ENCODE data around the gene TPPP. TPM values are rescaled to one million over a fixed set of nuclear protein-coding genes. Genes with fewer than 3 reads are reported as not detected.
"Not testable (repeated sequence)": the region's sequence is repeated elsewhere in the genome, so short reads cannot be mapped to it uniquely, and the experiment has no call there.

TPPP gene
- total RNA-seq, 3 donors from 2014 or later (not counting 1 experiment from before 2014, with no cell fraction given), result 0.24 to 1.3 (median 1.2) TPM

GRCh38 chr5:685262-686171 lies 7.6 kb downstream of the TPPP start:
- no peaks in the 10 kb centered on the region for H3K36me3 Mint-ChIP-seq
- TF ChIP-seq, protein P1, sequence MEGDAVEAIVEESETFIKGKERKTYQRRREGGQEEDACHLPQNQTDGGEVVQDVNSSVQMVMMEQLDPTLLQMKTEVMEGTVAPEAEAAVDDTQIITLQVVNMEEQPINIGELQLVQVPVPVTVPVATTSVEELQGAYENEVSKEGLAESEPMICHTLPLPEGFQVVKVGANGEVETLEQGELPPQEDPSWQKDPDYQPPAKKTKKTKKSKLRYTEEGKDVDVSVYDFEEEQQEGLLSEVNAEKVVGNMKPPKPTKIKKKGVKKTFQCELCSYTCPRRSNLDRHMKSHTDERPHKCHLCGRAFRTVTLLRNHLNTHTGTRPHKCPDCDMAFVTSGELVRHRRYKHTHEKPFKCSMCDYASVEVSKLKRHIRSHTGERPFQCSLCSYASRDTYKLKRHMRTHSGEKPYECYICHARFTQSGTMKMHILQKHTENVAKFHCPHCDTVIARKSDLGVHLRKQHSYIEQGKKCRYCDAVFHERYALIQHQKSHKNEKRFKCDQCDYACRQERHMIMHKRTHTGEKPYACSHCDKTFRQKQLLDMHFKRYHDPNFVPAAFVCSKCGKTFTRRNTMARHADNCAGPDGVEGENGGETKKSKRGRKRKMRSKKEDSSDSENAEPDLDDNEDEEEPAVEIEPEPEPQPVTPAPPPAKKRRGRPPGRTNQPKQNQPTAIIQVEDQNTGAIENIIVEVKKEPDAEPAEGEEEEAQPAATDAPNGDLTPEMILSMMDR (IDR thresholded peaks at IDR 0.05), result no peak
- ATAC-seq (no peak), DNase-seq (no peak)
- intact Hi-C loops (cut with micrococcal nuclease), result no loop called here
- no peaks in the 10 kb centered on the region for H3K36me3 ChIP-seq (ENCODE audit: control insufficient read depth, insufficient read depth, low read length)
- no peak overlapping the region for H3K27ac ChIP-seq (ENCODE audit: low read length)
- H3K4me3 Mint-ChIP-seq, result no peak overlapping the region
- no peaks in the 10 kb centered on the region for H3K9me3 ChIP-seq (ENCODE audit: control insufficient read depth, insufficient read depth, low read length)
- 85% methylated on average over 24 of the region's 24 CpGs for WGBS (ENCODE audit: insufficient coverage)
- no peaks in the 10 kb centered on the region for H3K27me3 ChIP-seq (ENCODE audit: control insufficient read depth, insufficient read depth, low read length)
- no peak overlapping the region for H3K27ac Mint-ChIP-seq
- H3K4me1 ChIP-seq (ENCODE audit: control insufficient read depth, insufficient read depth, low read length), result no peaks in the 10 kb centered on the region
- H3K27me3 Mint-ChIP-seq (ENCODE audit: low read depth in 2 of 2), result no peaks in the 10 kb centered on the region
- no peaks in the 10 kb centered on the region for H3K4me1 Mint-ChIP-seq
- H3K4me3 ChIP-seq (ENCODE audit: low read length), result no peak overlapping the region
- H3K9me3 Mint-ChIP-seq, result no peaks in the 10 kb centered on the region

- Histone ChIP-seq H3K36me3 (ENCODE audit: control insufficient read depth, insufficient read depth, low read length) (no peaks in the 10 kb centered on the region), H3K4me1 (ENCODE audit: control insufficient read depth, insufficient read depth, low read length) (no peaks in the 10 kb centered on the region), H3K9me3 (ENCODE audit: control insufficient read depth, insufficient read depth, low read length) (no peaks in the 10 kb centered on the region), H3K27ac (ENCODE audit: low read length) (no peak overlapping the region), H3K4me3 (ENCODE audit: low read length) (no peak overlapping the region), H3K27me3 (ENCODE audit: control insufficient read depth, insufficient read depth, low read length) (no peaks in the 10 kb centered on the region)
- 83% methylated on average over 17 of the region's 17 CpGs for WGBS (ENCODE audit: insufficient coverage)
- no peak overlapping the region for H3K4me3 Mint-ChIP-seq
- TF ChIP-seq, protein P1 (IDR thresholded peaks at IDR 0.05), result no peak
- no peaks in the 10 kb centered on the region for H3K27me3 Mint-ChIP-seq (ENCODE audit: low read depth in 2 of 2)
- no peaks in the 10 kb centered on the region for H3K4me1 Mint-ChIP-seq
- intact Hi-C loops (cut with micrococcal nuclease), result no loop called here
- H3K9me3 Mint-ChIP-seq, result no peaks in the 10 kb centered on the region
- H3K27ac Mint-ChIP-seq, result no peak overlapping the region
- DNase-seq, result peak in 1 of 2 donors; percentile 3
- ATAC-seq, result no peak
- H3K36me3 Mint-ChIP-seq, result no peaks in the 10 kb centered on the region
Observed at GRCh38 chr5:684751-685216, 8.4 kb downstream of the TPPP start.

DNA sequence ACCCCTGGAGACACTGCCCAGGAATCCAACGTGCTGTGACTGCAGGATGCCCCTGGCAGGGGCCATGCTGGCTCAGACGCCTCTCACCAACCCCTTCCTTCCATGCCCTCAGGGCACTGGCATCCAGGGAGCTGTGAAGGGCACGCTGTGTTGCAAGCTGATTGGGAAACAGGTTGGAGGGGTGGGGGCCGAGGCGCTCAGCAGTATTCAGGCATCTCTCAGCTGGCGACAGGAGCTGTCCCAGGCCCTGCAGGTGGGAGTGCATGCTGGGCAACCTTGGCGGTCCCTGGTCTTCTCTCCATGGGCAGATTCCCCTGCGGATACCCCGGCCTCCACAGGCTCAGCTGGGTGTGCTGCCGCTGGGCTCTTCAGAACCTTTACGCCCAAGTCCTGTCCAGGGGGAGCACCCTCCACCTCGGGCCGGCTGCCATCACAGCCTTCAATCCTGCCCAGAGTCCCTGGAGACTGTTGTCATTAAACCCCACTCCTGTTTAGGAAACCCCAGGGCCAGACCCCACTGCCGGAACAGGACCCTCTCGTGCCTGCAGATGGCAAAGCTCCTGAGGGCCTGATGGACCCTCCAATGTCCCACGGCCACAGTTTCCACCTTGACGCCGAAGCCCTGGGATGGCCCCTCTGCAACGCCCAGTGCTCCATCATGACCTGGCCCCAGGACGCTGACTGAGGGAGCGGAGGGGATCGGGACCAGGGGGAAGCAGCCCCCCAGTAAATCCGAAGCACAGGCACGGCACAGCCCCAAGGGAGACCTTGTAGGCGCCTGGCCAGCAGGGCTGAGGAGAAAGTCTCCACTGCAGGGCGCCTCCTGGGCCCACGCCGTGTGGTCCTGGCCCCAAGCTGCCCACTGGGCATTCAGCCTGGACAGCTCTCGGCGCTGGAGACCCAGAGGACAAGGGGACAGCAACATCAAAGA lies 9.3 kb downstream of the TPPP start:
- ATAC-seq, result no peak
- 83% methylated on average over 30 of the region's 30 CpGs for WGBS (ENCODE audit: insufficient coverage)
- H3K9me3 Mint-ChIP-seq, result no peaks in the 10 kb centered on the region
- H3K27ac Mint-ChIP-seq, result no peak overlapping the region
- H3K27me3 Mint-ChIP-seq (ENCODE audit: low read depth in 2 of 2), result no peaks in the 10 kb centered on the region
- no peaks in the 10 kb centered on the region for H3K4me1 Mint-ChIP-seq
- no peak overlapping the region for H3K4me3 Mint-ChIP-seq
- Histone ChIP-seq H3K36me3 (ENCODE audit: control insufficient read depth, insufficient read depth, low read length) (no peaks in the 10 kb centered on the region), H3K27ac (ENCODE audit: low read length) (no peak overlapping the region), H3K4me3 (ENCODE audit: low read length) (no peak overlapping the region), H3K9me3 (ENCODE audit: control insufficient read depth, insufficient read depth, low read length) (no peaks in the 10 kb centered on the region), H3K4me1 (ENCODE audit: control insufficient read depth, insufficient read depth, low read length) (no peaks in the 10 kb centered on the region), H3K27me3 (ENCODE audit: control insufficient read depth, insufficient read depth, low read length) (no peaks in the 10 kb centered on the region)
- no peak for DNase-seq
- H3K36me3 Mint-ChIP-seq, result no peaks in the 10 kb centered on the region
- intact Hi-C loops (cut with micrococcal nuclease), result no loop called here
- TF ChIP-seq, protein P1 (IDR thresholded peaks at IDR 0.05), result no peak

GRCh38 chr5:682651-683358 lies 10.3 kb downstream of the TPPP start:
- H3K4me1 ChIP-seq (ENCODE audit: control insufficient read depth, insufficient read depth, low read length); H3K27ac Mint-ChIP-seq; H3K36me3 ChIP-seq (ENCODE audit: control insufficient read depth, insufficient read depth, low read length); H3K36me3 Mint-ChIP-seq; H3K27ac ChIP-seq (ENCODE audit: low read length); H3K4me1 Mint-ChIP-seq; intact Hi-C loops (cut with micrococcal nuclease); DNase-seq; H3K4me3 ChIP-seq (ENCODE audit: low read length); H3K27me3 Mint-ChIP-seq (ENCODE audit: low read depth in 2 of 2); H3K9me3 ChIP-seq (ENCODE audit: control insufficient read depth, insufficient read depth, low read length); H3K9me3 Mint-ChIP-seq; H3K4me3 Mint-ChIP-seq; ATAC-seq; H3K27me3 ChIP-seq (ENCODE audit: control insufficient read depth, insufficient read depth, low read length): not testable (repeated sequence)
- WGBS (ENCODE audit: insufficient coverage), result 88% methylated on average over 17 of the region's 17 CpGs

DNA sequence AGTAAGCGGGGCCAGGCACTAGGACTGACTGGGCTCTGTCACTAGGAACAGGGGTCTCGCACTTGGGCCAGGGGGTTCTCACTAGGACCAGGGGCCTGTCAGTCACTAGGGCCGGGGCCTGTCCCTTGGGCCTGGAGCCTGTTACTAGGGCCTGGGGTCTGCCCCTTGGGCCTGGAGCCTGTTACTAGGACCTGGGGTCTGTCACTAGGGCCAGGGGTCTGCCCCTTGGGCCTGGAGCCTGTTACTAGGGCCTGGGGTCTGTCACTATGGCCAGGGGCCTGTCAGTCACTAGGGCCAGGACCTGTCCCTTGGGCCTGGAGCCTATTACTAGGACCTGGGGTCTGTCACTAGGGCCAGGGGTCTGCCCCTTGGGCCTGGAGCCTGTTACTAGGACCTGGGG lies 10.9 kb downstream of the TPPP start:
- H3K4me1 ChIP-seq (ENCODE audit: control insufficient read depth, insufficient read depth, low read length); DNase-seq; intact Hi-C loops (cut with micrococcal nuclease); H3K9me3 Mint-ChIP-seq; H3K4me3 ChIP-seq (ENCODE audit: low read length); H3K4me3 Mint-ChIP-seq; H3K9me3 ChIP-seq (ENCODE audit: control insufficient read depth, insufficient read depth, low read length); H3K27ac ChIP-seq (ENCODE audit: low read length); H3K36me3 ChIP-seq (ENCODE audit: control insufficient read depth, insufficient read depth, low read length); H3K4me1 Mint-ChIP-seq; H3K27me3 ChIP-seq (ENCODE audit: control insufficient read depth, insufficient read depth, low read length); H3K36me3 Mint-ChIP-seq; H3K27me3 Mint-ChIP-seq (ENCODE audit: low read depth in 2 of 2); H3K27ac Mint-ChIP-seq; ATAC-seq: not testable (repeated sequence)
- WGBS (ENCODE audit: insufficient coverage), result 88% methylated on average over 3 of the region's 3 CpGs
